K562 (cell line): ENCODE measurements around the gene SPEM3. TPM values are rescaled to one million over a fixed set of nuclear protein-coding genes. Genes with fewer than 3 reads are reported as not detected.
A peak's percentile ranks its signal among the peaks of the same experiment; 100 is the strongest.

Source experiments
- KDM1A ChIP-seq, 2 experiments: fragments of 450-650 bp; IDR thresholded peaks; 2 replicates each; pipeline ENCODE4 v1.6.1; 2016; ENCODE audit warnings: mild to moderate bottlenecking in 2 of 2
- PTBP1 ChIP-seq: fragments of 200-400 bp; formaldehyde crosslinking; IDR thresholded peaks from 2 replicates; pipeline ENCODE4 v1.6.1; 2017; ENCODE audit warnings: low read depth, low read length
- SREBF1 ChIP-seq: fragments of 150-350 bp; IDR thresholded peaks from 2 replicates; pipeline ENCODE4 v1.6.1; 2014; ENCODE audit warnings: antibody characterized with exemption, low read depth, low read length, borderline replicate concordance
- polyA plus RNA-seq, 8 experiments: library from polyadenylated mRNA; depleted of rRNA in 4 of 8; stranded (reverse) in 5 of 8; unstranded in 3 of 8; fragments of >200 nt; fragmentation: Nextera tagmentation in 2 of 8; fragmentation: Illumina TruSeq in 1 of 8; extraction: Ambion mirVana in 2 of 8; extraction: Trizol in 1 of 8; gene quantifications; 2 replicates each; pipeline versions ENCODE4 v1.2.1 to v1.2.3, GENCODE V29; 2011 to 2014; ENCODE audit warnings: inconsistent platforms in 1 of 8, missing spikeins in 1 of 8
- total RNA-seq, 7 experiments: library from RNA; depleted of rRNA in 6 of 7; stranded (reverse); fragments of >200 nt in 6 of 7; fragmentation: Illumina TruSeq in 2 of 7; extraction: Trizol in 2 of 7; gene quantifications; 2 replicates each; pipeline versions ENCODE4 v1.2.1 to v1.2.3, GENCODE V29; 2011 to 2021; ENCODE audit warnings: low replicate concordance in 1 of 7
- TF ChIP-seq, protein P1 (sequence below): sonication (generic); formaldehyde crosslinking; IDR thresholded peaks from 2 replicates; pipeline ENCODE4 v1.8.0; 2022; ENCODE audit warnings: missing genetic modification reagents, mild to moderate bottlenecking, borderline replicate concordance
- TF ChIP-seq, protein P2 (sequence below), 2 experiments: fragments of 450-650 bp in 1 of 2; sonication (generic) in 1 of 2; formaldehyde crosslinking in 1 of 2; IDR thresholded peaks in 1 of 2; conservative IDR thresholded peaks in 1 of 2; 2 replicates each; pipeline versions ENCODE4 v1.6.1 to v1.8.1; 2016 to 2023; ENCODE audit warnings: mild to moderate bottlenecking in 2 of 2, moderate library complexity in 2 of 2, inconsistent platforms in 1 of 2, missing genetic modification reagents in 1 of 2
- TF ChIP-seq, protein P3 (sequence below): sonication (generic); formaldehyde crosslinking; IDR thresholded peaks from 2 replicates; pipeline ENCODE4 v1.8.0; 2023; ENCODE audit warnings: missing genetic modification reagents, mild to moderate bottlenecking, borderline replicate concordance
- TF ChIP-seq, protein P4 (sequence below): fragments of 250-450 bp; sonication (Bioruptor Pico); IDR thresholded peaks from 2 replicates; pipeline ENCODE4 v1.6.1; 2021; ENCODE audit warnings: mild to moderate bottlenecking

SPEM3 gene
- total and polyA plus RNA-seq, 9 of the 15 experiments (the other 6 are each of a cell fraction or from before 2014, with no cell fraction given): not detected

DNA sequence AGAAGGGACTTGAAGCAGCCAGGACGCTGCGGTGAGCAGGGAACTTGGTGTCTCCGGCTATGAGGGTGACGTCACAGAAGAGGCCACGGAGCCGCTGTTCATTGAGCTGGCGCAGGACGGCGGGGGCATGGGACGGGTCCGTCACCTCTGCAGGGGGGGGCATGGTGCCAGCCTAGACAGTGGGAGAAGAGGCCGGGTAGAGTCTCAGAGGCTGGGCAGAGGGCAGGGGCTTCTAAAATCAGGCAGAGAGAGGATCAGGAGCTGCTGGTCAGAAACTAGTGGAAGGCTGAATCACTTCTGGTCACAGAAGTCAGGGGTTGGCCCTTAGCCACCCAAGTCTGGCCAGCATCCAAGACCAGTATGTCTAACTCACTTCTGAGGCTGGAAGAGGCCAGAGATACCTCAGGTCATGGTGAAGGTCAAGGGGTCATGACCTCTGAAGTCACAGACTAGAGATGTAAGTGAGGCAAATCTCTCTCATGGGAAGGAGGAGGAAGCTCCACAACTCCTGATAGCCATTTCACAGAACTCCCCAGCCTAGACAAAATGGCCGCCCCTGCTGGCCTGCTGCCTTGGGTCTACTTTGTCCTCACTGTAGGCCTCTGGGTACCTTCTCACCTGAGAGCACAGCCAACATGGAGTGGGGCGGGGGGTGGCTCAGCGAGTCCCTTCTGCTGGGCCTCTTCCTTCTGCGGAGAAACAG lies 38.1 kb downstream of the SPEM3 start (continued):
- TF ChIP-seq, protein P1, sequence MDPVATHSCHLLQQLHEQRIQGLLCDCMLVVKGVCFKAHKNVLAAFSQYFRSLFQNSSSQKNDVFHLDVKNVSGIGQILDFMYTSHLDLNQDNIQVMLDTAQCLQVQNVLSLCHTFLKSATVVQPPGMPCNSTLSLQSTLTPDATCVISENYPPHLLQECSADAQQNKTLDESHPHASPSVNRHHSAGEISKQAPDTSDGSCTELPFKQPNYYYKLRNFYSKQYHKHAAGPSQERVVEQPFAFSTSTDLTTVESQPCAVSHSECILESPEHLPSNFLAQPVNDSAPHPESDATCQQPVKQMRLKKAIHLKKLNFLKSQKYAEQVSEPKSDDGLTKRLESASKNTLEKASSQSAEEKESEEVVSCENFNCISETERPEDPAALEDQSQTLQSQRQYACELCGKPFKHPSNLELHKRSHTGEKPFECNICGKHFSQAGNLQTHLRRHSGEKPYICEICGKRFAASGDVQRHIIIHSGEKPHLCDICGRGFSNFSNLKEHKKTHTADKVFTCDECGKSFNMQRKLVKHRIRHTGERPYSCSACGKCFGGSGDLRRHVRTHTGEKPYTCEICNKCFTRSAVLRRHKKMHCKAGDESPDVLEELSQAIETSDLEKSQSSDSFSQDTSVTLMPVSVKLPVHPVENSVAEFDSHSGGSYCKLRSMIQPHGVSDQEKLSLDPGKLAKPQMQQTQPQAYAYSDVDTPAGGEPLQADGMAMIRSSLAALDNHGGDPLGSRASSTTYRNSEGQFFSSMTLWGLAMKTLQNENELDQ (CRISPR knock-in tag): no peak
- peak; percentile 74 to 86 for TF ChIP-seq KDM1A (IDR thresholded peaks at IDR 0.05)
- no peak for TF ChIP-seq PTBP1
- TF ChIP-seq, protein P2, sequence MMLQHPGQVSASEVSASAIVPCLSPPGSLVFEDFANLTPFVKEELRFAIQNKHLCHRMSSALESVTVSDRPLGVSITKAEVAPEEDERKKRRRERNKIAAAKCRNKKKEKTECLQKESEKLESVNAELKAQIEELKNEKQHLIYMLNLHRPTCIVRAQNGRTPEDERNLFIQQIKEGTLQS (IDR thresholded peaks at IDR 0.05): peak; percentile 23; the same call in 1 of the 2 replicates
- TF ChIP-seq, protein P2 (CRISPR knock-in tag; conservative IDR thresholded peaks at IDR 0.05): no peak
- TF ChIP-seq, protein P3, sequence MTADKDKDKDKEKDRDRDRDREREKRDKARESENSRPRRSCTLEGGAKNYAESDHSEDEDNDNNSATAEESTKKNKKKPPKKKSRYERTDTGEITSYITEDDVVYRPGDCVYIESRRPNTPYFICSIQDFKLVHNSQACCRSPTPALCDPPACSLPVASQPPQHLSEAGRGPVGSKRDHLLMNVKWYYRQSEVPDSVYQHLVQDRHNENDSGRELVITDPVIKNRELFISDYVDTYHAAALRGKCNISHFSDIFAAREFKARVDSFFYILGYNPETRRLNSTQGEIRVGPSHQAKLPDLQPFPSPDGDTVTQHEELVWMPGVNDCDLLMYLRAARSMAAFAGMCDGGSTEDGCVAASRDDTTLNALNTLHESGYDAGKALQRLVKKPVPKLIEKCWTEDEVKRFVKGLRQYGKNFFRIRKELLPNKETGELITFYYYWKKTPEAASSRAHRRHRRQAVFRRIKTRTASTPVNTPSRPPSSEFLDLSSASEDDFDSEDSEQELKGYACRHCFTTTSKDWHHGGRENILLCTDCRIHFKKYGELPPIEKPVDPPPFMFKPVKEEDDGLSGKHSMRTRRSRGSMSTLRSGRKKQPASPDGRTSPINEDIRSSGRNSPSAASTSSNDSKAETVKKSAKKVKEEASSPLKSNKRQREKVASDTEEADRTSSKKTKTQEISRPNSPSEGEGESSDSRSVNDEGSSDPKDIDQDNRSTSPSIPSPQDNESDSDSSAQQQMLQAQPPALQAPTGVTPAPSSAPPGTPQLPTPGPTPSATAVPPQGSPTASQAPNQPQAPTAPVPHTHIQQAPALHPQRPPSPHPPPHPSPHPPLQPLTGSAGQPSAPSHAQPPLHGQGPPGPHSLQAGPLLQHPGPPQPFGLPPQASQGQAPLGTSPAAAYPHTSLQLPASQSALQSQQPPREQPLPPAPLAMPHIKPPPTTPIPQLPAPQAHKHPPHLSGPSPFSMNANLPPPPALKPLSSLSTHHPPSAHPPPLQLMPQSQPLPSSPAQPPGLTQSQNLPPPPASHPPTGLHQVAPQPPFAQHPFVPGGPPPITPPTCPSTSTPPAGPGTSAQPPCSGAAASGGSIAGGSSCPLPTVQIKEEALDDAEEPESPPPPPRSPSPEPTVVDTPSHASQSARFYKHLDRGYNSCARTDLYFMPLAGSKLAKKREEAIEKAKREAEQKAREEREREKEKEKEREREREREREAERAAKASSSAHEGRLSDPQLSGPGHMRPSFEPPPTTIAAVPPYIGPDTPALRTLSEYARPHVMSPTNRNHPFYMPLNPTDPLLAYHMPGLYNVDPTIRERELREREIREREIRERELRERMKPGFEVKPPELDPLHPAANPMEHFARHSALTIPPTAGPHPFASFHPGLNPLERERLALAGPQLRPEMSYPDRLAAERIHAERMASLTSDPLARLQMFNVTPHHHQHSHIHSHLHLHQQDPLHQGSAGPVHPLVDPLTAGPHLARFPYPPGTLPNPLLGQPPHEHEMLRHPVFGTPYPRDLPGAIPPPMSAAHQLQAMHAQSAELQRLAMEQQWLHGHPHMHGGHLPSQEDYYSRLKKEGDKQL (CRISPR knock-in tag): no peak
- TF ChIP-seq, protein P4, sequence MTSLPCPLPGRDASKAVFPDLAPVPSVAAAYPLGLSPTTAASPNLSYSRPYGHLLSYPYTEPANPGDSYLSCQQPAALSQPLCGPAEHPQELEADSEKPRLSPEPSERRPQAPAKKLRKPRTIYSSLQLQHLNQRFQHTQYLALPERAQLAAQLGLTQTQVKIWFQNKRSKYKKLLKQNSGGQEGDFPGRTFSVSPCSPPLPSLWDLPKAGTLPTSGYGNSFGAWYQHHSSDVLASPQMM (CRISPR knock-in tag): no peak
- no peak for TF ChIP-seq SREBF1
